ENCODE data around the gene CABLES2.

Gene CABLES2

DNA sequence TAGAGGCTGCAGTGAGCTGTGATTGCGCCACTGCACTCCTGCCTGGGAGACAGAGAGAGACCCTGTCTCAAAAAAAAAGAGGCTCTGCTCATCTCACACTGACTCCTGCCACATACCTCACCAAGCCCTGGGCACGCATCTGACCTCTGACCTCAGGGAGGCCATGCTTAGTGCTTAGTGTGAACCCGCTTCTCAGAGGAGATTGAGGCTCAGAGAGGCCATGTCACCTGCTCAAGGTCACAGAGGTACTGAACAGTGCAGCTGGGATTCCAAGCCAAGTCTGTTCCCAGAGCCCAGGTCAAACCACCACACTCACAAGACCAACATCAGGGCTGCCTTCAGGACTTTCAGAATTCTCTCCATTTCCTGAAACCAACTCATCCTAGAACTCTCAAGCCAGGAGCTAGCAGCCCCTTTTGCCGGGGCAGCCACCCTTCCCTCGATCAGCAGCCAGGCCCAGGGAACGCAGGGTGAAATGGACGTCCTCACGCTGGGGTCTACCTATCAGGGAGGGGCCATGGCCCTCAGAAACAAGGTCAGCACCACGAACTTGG, 2.9 kb downstream of the CABLES2 start:
- no peak for DNase-seq

- DNase-seq = no peak
Observed at GRCh38 chr20:62403331-62403730, 3.8 kb downstream of the CABLES2 start.

GRCh38 chr20:62402456-62403150, 4.5 kb downstream of the CABLES2 start:
- DNase-seq = no peak

DNA sequence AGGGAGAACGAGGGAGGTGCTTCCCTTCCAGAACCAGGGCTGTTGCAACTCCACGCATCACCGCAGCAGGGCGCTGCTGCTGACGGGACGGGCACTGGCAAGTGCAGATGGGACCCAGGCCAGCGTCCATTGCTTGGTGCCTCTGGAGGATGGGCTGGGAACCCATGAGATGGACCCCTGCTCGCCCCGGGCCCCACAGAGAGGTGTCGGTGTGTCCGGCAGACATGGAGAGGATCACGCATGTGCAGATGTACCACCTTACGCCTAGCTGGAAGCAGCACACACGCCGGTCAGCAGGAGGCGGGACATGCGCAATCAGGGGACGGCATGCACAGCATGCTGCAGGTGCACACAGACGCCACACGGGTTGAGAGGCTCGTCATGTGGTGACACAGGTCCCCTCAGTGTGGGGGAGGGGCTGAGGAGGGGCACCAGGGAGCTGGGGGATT, 5.7 kb downstream of the CABLES2 start:
- DNase-seq = no peak

DNA sequence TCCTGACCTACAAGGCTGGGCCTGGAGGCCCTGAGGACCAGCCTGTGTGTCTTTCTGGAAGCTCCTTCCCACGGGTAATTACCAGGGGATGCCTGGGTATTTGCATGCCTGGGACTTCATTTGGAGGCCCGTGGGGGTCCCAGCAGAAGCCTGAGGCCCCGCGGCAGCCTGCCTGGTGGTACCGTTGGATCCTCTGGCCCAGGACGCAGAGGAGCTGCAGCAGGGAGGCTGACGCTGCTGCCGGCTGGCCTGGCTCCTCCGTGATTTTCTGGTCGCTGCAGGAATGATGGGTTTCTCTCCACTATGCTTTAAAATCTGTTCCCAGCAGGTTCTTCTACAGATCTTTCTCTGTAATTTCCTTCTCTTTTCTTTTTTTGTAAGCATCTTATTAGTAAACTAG, 6.5 kb downstream of the CABLES2 start:
- DNase-seq = no peak

DNA sequence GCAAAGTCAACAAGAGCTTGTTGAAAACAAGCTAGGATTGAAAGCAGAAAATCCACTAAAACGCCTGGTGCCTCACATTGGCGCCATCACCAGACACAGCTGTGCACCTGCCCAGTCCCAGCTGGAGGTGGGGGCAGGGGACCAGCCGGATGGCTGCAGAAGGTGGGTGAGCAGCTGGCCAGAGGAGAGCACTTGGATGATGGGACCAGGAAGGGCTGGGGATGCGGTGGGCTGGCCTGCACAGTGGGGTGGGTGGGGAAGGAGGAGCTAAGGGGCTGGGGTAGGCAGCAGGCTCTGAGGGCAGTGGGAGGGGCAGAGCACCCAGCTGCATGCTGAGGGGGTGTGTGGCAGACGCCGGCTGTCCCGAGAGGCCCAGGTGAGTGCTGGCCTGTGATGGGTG, 7.1 kb downstream of the CABLES2 start:
- no peak for DNase-seq

GRCh38 chr20:62398120-62398821, 8.8 kb downstream of the CABLES2 start:
- DNase-seq = no peak

DNA sequence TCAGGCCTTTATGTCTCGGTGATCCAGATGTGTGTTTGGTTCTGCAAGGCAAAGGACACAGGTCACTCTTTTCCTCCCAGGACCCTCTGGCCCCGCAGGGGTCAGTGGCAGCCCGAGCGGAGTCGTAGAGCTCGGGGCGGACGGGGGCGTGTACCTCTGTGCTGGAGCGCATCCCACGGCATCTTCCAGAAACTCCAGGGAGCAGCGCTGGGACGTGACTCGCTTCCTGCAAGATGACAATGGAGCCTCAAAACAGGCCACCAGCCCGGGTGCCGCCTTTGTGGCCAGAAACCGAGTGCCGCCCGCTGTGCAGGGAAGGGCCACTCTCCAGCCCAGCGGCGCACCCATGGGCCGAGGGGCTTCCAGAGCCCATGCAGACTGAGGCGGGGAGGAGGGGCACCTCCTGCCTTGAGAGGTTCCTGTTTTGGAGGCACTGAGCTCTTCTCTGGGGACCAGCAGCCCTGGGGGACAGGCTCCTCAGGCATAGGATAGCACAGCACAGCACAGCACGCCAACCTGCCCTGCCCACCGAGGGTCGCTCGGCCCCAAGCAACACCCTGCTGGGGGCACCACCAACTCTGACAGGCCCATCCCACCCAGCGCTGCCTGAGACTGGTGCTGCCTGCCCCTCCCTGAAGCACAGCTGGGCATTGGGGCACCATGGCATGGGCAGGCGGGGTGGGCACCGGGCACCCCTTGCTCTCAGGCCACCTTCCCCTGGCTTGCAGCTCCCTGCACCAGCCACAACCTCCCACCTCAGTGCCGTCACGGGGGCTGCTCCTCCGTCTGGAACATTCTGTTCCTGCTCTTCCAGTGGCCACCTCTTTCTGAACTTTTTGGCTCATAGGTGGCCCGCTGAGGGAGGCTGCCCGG, 10.5 kb downstream of the CABLES2 start:
- DNase-seq = no peak

DNA sequence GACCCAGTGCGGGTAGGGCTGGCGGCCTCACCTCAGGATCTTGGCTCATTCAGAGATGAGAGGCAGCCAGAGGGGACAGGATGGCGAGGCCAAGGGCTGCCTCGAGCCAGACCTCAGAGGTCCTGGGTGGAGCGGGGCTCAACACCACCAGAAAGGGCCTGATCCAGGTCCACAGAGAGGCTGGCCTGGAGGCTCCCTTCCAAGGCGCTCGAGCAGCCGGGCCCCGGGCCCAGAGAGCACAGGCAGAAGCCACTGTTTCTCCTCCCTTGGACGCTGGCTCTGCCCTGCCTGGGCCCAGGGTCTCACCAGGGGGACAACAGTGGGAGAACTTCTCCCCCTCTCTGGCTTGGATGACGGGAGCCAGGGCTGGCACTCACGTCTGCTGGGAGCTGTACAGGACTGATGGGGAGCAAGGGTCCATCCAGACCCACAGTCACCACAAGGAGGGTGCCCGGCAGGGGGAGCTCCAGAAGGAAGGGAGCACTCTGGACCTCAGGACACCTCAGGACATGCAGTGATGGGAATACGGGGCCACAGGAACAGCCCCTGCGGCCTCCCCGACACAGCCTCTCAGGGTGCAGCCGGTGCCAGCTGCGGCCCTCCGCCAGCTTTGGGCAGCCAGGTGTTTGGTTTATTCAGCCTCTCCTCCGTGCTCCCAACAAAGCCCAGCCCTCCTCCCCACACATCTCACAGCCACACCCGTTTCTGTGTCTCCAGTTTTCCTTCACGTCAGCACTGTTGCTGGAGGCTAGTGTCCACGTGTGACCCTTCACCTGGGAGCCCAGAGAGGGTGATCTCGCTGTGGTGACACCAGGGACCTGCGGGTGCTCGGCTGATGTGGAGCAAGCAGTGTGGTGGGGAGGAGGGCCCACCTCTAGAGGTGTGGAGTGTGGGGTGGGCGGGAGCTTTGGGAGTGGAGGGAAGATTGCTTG, 11.5 kb downstream of the CABLES2 start:
- DNase-seq = no peak

DNA sequence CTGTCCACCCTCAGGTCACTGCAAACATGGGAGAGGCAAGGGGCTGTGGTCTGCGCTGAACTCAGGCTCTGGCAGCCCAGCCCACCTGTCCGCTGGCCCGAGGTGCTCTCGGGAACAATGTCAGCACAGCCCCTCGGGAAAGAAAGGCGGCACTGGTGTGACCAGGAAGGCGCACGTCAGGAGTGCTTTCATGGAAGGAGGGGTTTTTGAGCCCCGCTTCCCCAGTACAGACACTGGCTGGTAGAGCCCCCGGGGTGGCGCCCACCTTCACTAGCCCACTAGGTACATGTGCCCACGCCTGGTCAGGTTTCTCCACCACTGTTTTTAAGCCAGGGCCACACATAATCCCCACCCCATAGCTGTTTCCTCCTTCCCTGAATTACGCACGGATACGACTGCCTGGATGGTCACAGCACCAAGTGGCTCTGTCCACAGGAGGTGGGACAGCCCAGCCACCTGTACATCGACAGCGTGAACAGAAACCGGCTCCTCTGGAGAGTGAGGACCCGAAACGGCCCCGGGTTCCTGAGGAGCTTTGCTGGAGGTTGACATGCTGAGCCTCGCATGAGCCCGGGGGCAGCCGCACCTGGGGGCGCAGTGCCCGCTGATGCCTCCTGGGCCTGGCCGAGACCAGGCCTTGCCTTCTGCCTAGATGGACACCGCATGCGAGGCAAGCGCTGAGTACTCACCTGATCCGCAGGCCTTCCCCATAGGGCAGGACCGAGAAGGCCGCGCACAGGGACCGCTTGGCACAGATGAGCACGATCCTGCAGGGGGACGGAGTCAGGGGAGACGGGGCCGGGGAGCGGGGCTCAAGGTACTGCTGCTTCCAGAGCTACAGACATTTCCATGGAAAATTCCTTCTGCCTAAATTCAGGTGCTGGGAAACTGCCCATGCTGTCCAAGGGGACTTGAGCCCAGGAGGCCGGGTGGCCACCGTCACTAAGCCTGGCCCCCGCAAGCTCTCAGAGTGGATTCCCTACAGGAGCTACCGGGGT, 12.5 kb downstream of the CABLES2 start:
- DNase-seq = no peak

GRCh38 chr20:62393830-62394229, 13.3 kb downstream of the CABLES2 start:
- no peak for DNase-seq

DNA sequence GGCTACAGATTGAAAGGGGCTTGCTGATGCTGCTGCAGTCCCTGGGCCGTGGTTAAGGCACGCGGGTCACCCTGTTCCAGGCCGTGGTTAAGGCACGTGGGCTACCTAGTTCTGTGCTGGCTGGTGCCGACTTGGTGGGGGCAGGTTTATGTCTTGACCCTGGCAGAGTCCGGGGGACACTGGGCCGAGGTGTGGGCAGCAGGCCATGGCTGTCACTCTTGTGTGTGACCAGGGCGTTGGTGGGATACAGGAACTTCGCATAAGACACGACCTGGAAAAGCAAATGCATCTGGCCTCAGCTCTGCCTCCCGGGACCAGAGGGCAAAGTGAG, 13.8 kb downstream of the CABLES2 start:
- DNase-seq = no peak

GRCh38 chr20:62392621-62393334, 14.3 kb downstream of the CABLES2 start:
- DNase-seq = no peak

DNA sequence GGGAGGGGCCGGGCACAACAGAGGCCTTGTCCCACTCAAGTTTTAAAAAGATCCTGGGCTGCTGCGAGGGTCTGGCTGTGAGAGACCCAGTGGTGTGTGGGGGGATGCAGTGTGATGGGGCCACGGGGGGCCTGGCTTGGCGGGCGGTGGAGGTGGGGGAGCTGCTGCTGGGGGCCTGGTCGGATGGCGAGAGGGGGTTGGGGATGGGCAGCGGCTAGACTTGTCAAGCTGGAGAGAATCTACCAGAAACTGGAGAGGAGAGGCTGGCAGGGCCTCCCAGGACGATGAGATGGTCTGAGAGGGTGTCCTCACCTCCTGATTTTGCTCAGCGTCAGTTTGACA, 15.0 kb downstream of the CABLES2 start:
- DNase-seq = no peak

- DNase-seq = no peak
Observed at GRCh38 chr20:62391165-62392076, 15.7 kb downstream of the CABLES2 start.

DNA sequence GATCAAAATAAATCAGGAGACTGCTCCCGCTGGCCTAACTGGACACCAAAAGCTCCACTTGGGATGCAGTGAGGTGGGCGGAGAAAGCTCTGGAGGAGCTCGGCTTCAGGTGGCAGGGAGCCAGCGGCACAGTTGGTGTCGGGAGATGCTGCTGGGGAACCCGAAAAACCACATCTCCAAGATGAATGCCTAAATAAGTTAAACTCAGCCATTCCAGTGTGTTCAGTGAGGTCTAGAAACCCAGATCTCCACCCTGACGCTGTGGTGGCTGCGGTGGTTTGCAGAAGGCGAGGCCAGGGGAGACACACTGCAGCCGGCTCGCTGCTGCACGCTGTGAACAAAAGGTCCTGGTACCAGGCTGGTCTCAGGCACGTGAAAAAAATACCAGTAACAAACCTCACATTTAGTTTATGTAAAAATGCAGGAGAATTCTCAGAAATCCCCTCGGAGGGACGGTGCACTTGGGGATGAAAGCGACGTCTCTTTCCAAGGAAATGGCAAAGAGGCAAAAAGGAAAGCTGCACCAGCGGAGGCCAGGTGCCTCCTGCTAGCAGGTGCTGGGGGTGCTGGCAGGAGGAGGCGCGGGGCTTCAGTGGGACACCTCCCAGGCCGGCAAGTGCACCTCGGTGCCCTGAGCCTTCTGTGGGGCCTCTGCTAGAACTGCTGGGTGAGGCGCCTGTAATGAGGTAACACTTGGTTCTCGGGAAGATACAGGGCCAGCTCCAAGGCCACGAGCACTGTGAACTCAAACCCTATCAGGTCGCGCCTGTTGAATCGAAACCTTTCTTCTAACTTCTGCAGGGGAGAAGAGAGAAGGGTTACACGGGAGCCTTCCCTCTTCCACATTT, 16.5 kb downstream of the CABLES2 start:
- no peak for DNase-seq

GRCh38 chr20:62389601-62390087, 17.4 kb downstream of the CABLES2 start:
- no peak for DNase-seq
